ENCODE results near the gene MYLK.

MYLK gene

GRCh38 chr3:123642957-123643330 is 241.2 kb downstream of the MYLK start:
- no peaks in the 10 kb centered on the region for H3K4me1 Mint-ChIP-seq (ENCODE audit: low read depth)
- no peaks in the 10 kb centered on the region for H3K36me3 Mint-ChIP-seq
- H3K27ac Mint-ChIP-seq = no peak overlapping the region
- H3K27me3 Mint-ChIP-seq = no peaks in the 10 kb centered on the region
- no peak overlapping the region for H3K4me3 Mint-ChIP-seq
- no peaks in the 10 kb centered on the region for H3K9me3 Mint-ChIP-seq (ENCODE audit: low read depth)

GRCh38 chr3:123642182-123642956 is 241.8 kb downstream of the MYLK start:
- no peak overlapping the region for H3K4me3 Mint-ChIP-seq
- H3K27me3 Mint-ChIP-seq = no peaks in the 10 kb centered on the region
- no peaks in the 10 kb centered on the region for H3K9me3 Mint-ChIP-seq (ENCODE audit: low read depth)
- no peaks in the 10 kb centered on the region for H3K36me3 Mint-ChIP-seq
- no peak overlapping the region for H3K27ac Mint-ChIP-seq
- H3K4me1 Mint-ChIP-seq (ENCODE audit: low read depth) = no peaks in the 10 kb centered on the region

- Mint-ChIP-seq H3K4me3 (no peak overlapping the region), H3K36me3 (no peaks in the 10 kb centered on the region), H3K27ac (no peak overlapping the region), H3K27me3 (no peaks in the 10 kb centered on the region), H3K9me3 (ENCODE audit: low read depth) (no peaks in the 10 kb centered on the region), H3K4me1 (ENCODE audit: low read depth) (no peaks in the 10 kb centered on the region)
These were observed 242.6 kb downstream of the MYLK start for GRCh38 chr3:123641505-123641904.

GRCh38 chr3:123640740-123641462 is 243.2 kb downstream of the MYLK start:
- H3K9me3 Mint-ChIP-seq (ENCODE audit: low read depth) = no peaks in the 10 kb centered on the region
- no peak overlapping the region for H3K27ac Mint-ChIP-seq
- no peaks in the 10 kb centered on the region for H3K27me3 Mint-ChIP-seq
- H3K4me3 Mint-ChIP-seq = no peak overlapping the region
- no peaks in the 10 kb centered on the region for H3K36me3 Mint-ChIP-seq
- H3K4me1 Mint-ChIP-seq (ENCODE audit: low read depth) = no peaks in the 10 kb centered on the region

GRCh38 chr3:123640311-123640710 is 243.8 kb downstream of the MYLK start:
- Mint-ChIP-seq H3K4me1 (ENCODE audit: low read depth) (no peaks in the 10 kb centered on the region), H3K27me3 (no peaks in the 10 kb centered on the region), H3K9me3 (ENCODE audit: low read depth) (no peaks in the 10 kb centered on the region), H3K36me3 (peaks cover 3% of the 10 kb centered on the region), H3K4me3 (no peak overlapping the region), H3K27ac (no peak overlapping the region)

GRCh38 chr3:123638936-123639689 is 245.0 kb downstream of the MYLK start:
- H3K9me3 Mint-ChIP-seq (ENCODE audit: low read depth) = no peaks in the 10 kb centered on the region
- no peak overlapping the region for H3K4me3 Mint-ChIP-seq
- H3K4me1 Mint-ChIP-seq (ENCODE audit: low read depth) = no peaks in the 10 kb centered on the region
- H3K36me3 Mint-ChIP-seq = peaks cover 3% of the 10 kb centered on the region
- H3K27ac Mint-ChIP-seq = no peak overlapping the region
- no peaks in the 10 kb centered on the region for H3K27me3 Mint-ChIP-seq

- H3K4me3 Mint-ChIP-seq = no peak overlapping the region
- peaks cover 5% of the 10 kb centered on the region for H3K36me3 Mint-ChIP-seq
- no peaks in the 10 kb centered on the region for H3K9me3 Mint-ChIP-seq (ENCODE audit: low read depth)
- H3K27ac Mint-ChIP-seq = no peak overlapping the region
- H3K27me3 Mint-ChIP-seq = no peaks in the 10 kb centered on the region
- H3K4me1 Mint-ChIP-seq (ENCODE audit: low read depth) = no peaks in the 10 kb centered on the region
These were observed 246.3 kb downstream of the MYLK start for GRCh38 chr3:123637841-123638240.

GRCh38 chr3:123637131-123637530 is 247.0 kb downstream of the MYLK start:
- Mint-ChIP-seq H3K9me3 (ENCODE audit: low read depth) (no peaks in the 10 kb centered on the region), H3K27me3 (no peaks in the 10 kb centered on the region), H3K36me3 (peaks cover 5% of the 10 kb centered on the region), H3K27ac (no peak overlapping the region), H3K4me3 (no peak overlapping the region), H3K4me1 (ENCODE audit: low read depth) (no peaks in the 10 kb centered on the region)

- H3K27me3 Mint-ChIP-seq = no peaks in the 10 kb centered on the region
These were observed 247.7 kb downstream of the MYLK start for GRCh38 chr3:123636431-123636841.

GRCh38 chr3:123635717-123636116 is 248.4 kb downstream of the MYLK start:
- Mint-ChIP-seq H3K9me3 (ENCODE audit: low read depth) (no peaks in the 10 kb centered on the region), H3K27me3 (no peaks in the 10 kb centered on the region), H3K27ac (no peak overlapping the region), H3K4me1 (ENCODE audit: low read depth) (no peaks in the 10 kb centered on the region), H3K36me3 (peaks cover 8% of the 10 kb centered on the region), H3K4me3 (no peak overlapping the region)

More at GRCh38 chr3:123636431-123636841, 247.7 kb downstream of the MYLK start:
- no peak overlapping the region for H3K4me3 Mint-ChIP-seq
- no peak overlapping the region for H3K27ac Mint-ChIP-seq
- no peaks in the 10 kb centered on the region for H3K4me1 Mint-ChIP-seq (ENCODE audit: low read depth)
- no peaks in the 10 kb centered on the region for H3K9me3 Mint-ChIP-seq (ENCODE audit: low read depth)
- H3K36me3 Mint-ChIP-seq = peaks cover 5% of the 10 kb centered on the region

GRCh38 chr3:123635217-123635616 is 248.9 kb downstream of the MYLK start:
- H3K9me3 Mint-ChIP-seq (ENCODE audit: low read depth) = no peaks in the 10 kb centered on the region
- no peaks in the 10 kb centered on the region for H3K27me3 Mint-ChIP-seq
- no peak overlapping the region for H3K4me3 Mint-ChIP-seq
- no peaks in the 10 kb centered on the region for H3K4me1 Mint-ChIP-seq (ENCODE audit: low read depth)
- no peak overlapping the region for H3K27ac Mint-ChIP-seq
- peaks cover 10% of the 10 kb centered on the region for H3K36me3 Mint-ChIP-seq

GRCh38 chr3:123634149-123635051 is 249.7 kb downstream of the MYLK start:
- Mint-ChIP-seq H3K27ac (no peak overlapping the region), H3K36me3 (peaks cover 11% of the 10 kb centered on the region), H3K4me3 (no peak overlapping the region), H3K27me3 (peaks cover under 1% of the 10 kb centered on the region), H3K4me1 (ENCODE audit: low read depth) (no peaks in the 10 kb centered on the region), H3K9me3 (ENCODE audit: low read depth) (no peaks in the 10 kb centered on the region)

- Mint-ChIP-seq H3K27me3 (peaks cover 3% of the 10 kb centered on the region), H3K9me3 (ENCODE audit: low read depth) (no peaks in the 10 kb centered on the region), H3K27ac (no peak overlapping the region), H3K4me1 (ENCODE audit: low read depth) (no peaks in the 10 kb centered on the region), H3K36me3 (peaks cover 13% of the 10 kb centered on the region), H3K4me3 (no peak overlapping the region)
These were observed 250.6 kb downstream of the MYLK start for GRCh38 chr3:123633530-123633929.

GRCh38 chr3:123632161-123632655 is 251.9 kb downstream of the MYLK start:
- Mint-ChIP-seq H3K27me3 (peaks cover 5% of the 10 kb centered on the region), H3K4me3 (no peak overlapping the region), H3K27ac (no peak overlapping the region), H3K9me3 (ENCODE audit: low read depth) (no peaks in the 10 kb centered on the region), H3K36me3 (peaks cover 13% of the 10 kb centered on the region), H3K4me1 (ENCODE audit: low read depth) (no peaks in the 10 kb centered on the region)

Measured in activated naive CD8-positive, alpha-beta T cell (primary cell).